Activated T-cell treated with anti-CD3 and anti-CD28 coated beads, Interleukin-2, amount 50 U/mL, for 4 hours (primary cell): ENCODE data around the gene RPL13. TPM values are rescaled to one million over a fixed set of nuclear protein-coding genes. Genes with fewer than 3 reads are reported as not detected.

Source experiments
- ATAC-seq, 2 donors: fragments of 200-7000 bp; cut with Tn5 transposase; one replicate each; pipeline ENCODE4 v1.10.0; 2021
- DNase-seq: peaks from one replicate; pipeline ENCODE4 v3.0.0-alpha.2; 2020
- H3K27me3 Mint-ChIP-seq: one replicate; pipeline ENCODE4 v1.8.0; 2021; ENCODE audit warnings: low read depth, mixed read lengths
- H3K36me3 Mint-ChIP-seq: one replicate; pipeline ENCODE4 v1.8.0; 2022; ENCODE audit warnings: mixed read lengths; ENCODE audit not compliant: insufficient read depth
- H3K4me1 Mint-ChIP-seq: one replicate; pipeline ENCODE4 v1.8.0; 2021; ENCODE audit warnings: low read depth, mixed read lengths
- H3K4me3 Mint-ChIP-seq: one replicate; pipeline ENCODE4 v1.8.0; 2021; ENCODE audit warnings: mild to moderate bottlenecking, moderate library complexity, mixed read lengths
- H3K9me3 Mint-ChIP-seq: one replicate; pipeline ENCODE4 v1.8.0; 2021; ENCODE audit warnings: mixed read lengths
- total RNA-seq, 3 donors: library from RNA; stranded (reverse); gene quantifications; one replicate each; pipeline ENCODE4 v1.2.1, GENCODE V29; 2021

The RPL13 gene
- total RNA-seq, 3 donors from 2014 or later, result 3,320 to 3,425 (median 3,389) TPM

- DNase-seq (peak; percentile 34), ATAC-seq (peak; percentile 63 to 72)
- H3K4me1 Mint-ChIP-seq, result peaks cover 13% of the 10 kb centered on the region
- peak overlapping the region; percentile 58 for H3K4me3 Mint-ChIP-seq
- H3K36me3 Mint-ChIP-seq, result no peaks in the 10 kb centered on the region
- H3K9me3 Mint-ChIP-seq, result no peaks in the 10 kb centered on the region
- peaks cover 7% of the 10 kb centered on the region for H3K27me3 Mint-ChIP-seq
Observed at GRCh38 chr16:89574681-89575246, 14.3 kb downstream of the RPL13 start.

- H3K9me3 Mint-ChIP-seq, result no peaks in the 10 kb centered on the region
- peaks cover 7% of the 10 kb centered on the region for H3K27me3 Mint-ChIP-seq
- DNase-seq, result no peak
- no peaks in the 10 kb centered on the region for H3K36me3 Mint-ChIP-seq
- H3K4me1 Mint-ChIP-seq, result peaks cover 13% of the 10 kb centered on the region
- peak within 1 kb of the TSS; percentile 58 for H3K4me3 Mint-ChIP-seq
- ATAC-seq, result peak; percentile 50 to 56
Observed at GRCh38 chr16:89575247-89576152, 15.0 kb downstream of the RPL13 start, which contains the start of gene CPNE7. Gene CPNE7 (plus strand): TSS chr16:89575758. CDS start chr16:89575898, 140 bp downstream.

GRCh38 chr16:89576153-89577054 is 15.9 kb downstream of the RPL13 start:
- ATAC-seq (no peak), DNase-seq (no peak)
- Mint-ChIP-seq H3K4me1 (peaks cover 13% of the 10 kb centered on the region), H3K36me3 (no peaks in the 10 kb centered on the region), H3K4me3 (no peak overlapping the region), H3K9me3 (no peaks in the 10 kb centered on the region), H3K27me3 (peaks cover 7% of the 10 kb centered on the region)

GRCh38 chr16:89577055-89577759 is 16.7 kb downstream of the RPL13 start:
- DNase-seq, result no peak

GRCh38 chr16:89579351-89579750 is 18.9 kb downstream of the RPL13 start:
- peaks cover 4% of the 10 kb centered on the region for H3K27me3 Mint-ChIP-seq
- H3K36me3 Mint-ChIP-seq, result no peaks in the 10 kb centered on the region
- DNase-seq (no peak), ATAC-seq (no peak)
- H3K4me1 Mint-ChIP-seq, result peaks cover 2% of the 10 kb centered on the region
- no peaks in the 10 kb centered on the region for H3K9me3 Mint-ChIP-seq
- no peak overlapping the region for H3K4me3 Mint-ChIP-seq

More at GRCh38 chr16:89577055-89577759, 16.7 kb downstream of the RPL13 start:
- Mint-ChIP-seq H3K4me1 (peaks cover 10% of the 10 kb centered on the region), H3K27me3 (peaks cover 7% of the 10 kb centered on the region), H3K9me3 (no peaks in the 10 kb centered on the region), H3K4me3 (peak overlapping the region; percentile 13), H3K36me3 (no peaks in the 10 kb centered on the region)
- ATAC-seq, result no peak

GRCh38 chr16:89581045-89581695 is 20.7 kb downstream of the RPL13 start:
- ATAC-seq (no peak), DNase-seq (no peak)
- Mint-ChIP-seq H3K9me3 (no peaks in the 10 kb centered on the region), H3K4me1 (no peaks in the 10 kb centered on the region), H3K36me3 (no peaks in the 10 kb centered on the region), H3K4me3 (no peak overlapping the region), H3K27me3 (peaks cover 1% of the 10 kb centered on the region)

- H3K4me1 Mint-ChIP-seq, result no peaks in the 10 kb centered on the region
- H3K4me3 Mint-ChIP-seq, result no peak overlapping the region
- no peak for DNase-seq
- H3K9me3 Mint-ChIP-seq, result no peaks in the 10 kb centered on the region
- H3K36me3 Mint-ChIP-seq, result no peaks in the 10 kb centered on the region
- ATAC-seq, result no peak
- H3K27me3 Mint-ChIP-seq, result peaks cover 1% of the 10 kb centered on the region
Observed at GRCh38 chr16:89581861-89582563, 21.5 kb downstream of the RPL13 start.

- H3K36me3 Mint-ChIP-seq, result no peaks in the 10 kb centered on the region
- H3K9me3 Mint-ChIP-seq, result no peaks in the 10 kb centered on the region
- H3K4me1 Mint-ChIP-seq, result no peaks in the 10 kb centered on the region
- no peak for DNase-seq
- no peak for ATAC-seq
- H3K4me3 Mint-ChIP-seq, result no peak overlapping the region
- H3K27me3 Mint-ChIP-seq, result peaks cover 1% of the 10 kb centered on the region
Observed at GRCh38 chr16:89582614-89583196, 22.2 kb downstream of the RPL13 start.

GRCh38 chr16:89583197-89583894 is 22.9 kb downstream of the RPL13 start:
- ATAC-seq, result no peak
- Mint-ChIP-seq H3K27me3 (peaks cover under 1% of the 10 kb centered on the region), H3K36me3 (no peaks in the 10 kb centered on the region), H3K9me3 (no peaks in the 10 kb centered on the region), H3K4me1 (no peaks in the 10 kb centered on the region), H3K4me3 (no peak overlapping the region)
- DNase-seq, result no peak

- H3K9me3 Mint-ChIP-seq, result no peaks in the 10 kb centered on the region
- ATAC-seq, result peak in 1 of 2 donors; percentile 41
Observed at GRCh38 chr16:89583895-89584644, 23.6 kb downstream of the RPL13 start.

GRCh38 chr16:89584768-89585549 is 24.5 kb downstream of the RPL13 start:
- ATAC-seq (no peak), DNase-seq (no peak)
- H3K4me1 Mint-ChIP-seq, result no peaks in the 10 kb centered on the region
- H3K4me3 Mint-ChIP-seq, result no peak overlapping the region
- H3K27me3 Mint-ChIP-seq, result no peaks in the 10 kb centered on the region
- H3K36me3 Mint-ChIP-seq, result no peaks in the 10 kb centered on the region
- H3K9me3 Mint-ChIP-seq, result no peaks in the 10 kb centered on the region

More at GRCh38 chr16:89583895-89584644, 23.6 kb downstream of the RPL13 start:
- no peaks in the 10 kb centered on the region for H3K4me1 Mint-ChIP-seq
- no peak for DNase-seq
- H3K36me3 Mint-ChIP-seq, result no peaks in the 10 kb centered on the region
- H3K27me3 Mint-ChIP-seq, result no peaks in the 10 kb centered on the region
- no peak overlapping the region for H3K4me3 Mint-ChIP-seq
